Activated T-cell treated with anti-CD3 and anti-CD28 coated beads, Interleukin-2, amount 50 U/mL, for 24 hours (primary cell): Measurements from ENCODE around the gene SIX6.

Experiments
- DNase-seq: peaks from one replicate; pipeline ENCODE4 v3.0.0-alpha.2; 2020
- H3K27ac Mint-ChIP-seq: 2 replicates; pipeline ENCODE4 v1.8.0; 2020; ENCODE audit warnings: mild to moderate bottlenecking, mixed read lengths
- H3K27me3 Mint-ChIP-seq: 2 replicates; pipeline ENCODE4 v1.8.0; 2020; ENCODE audit warnings: mixed read lengths
- H3K36me3 Mint-ChIP-seq: 2 replicates; pipeline ENCODE4 v1.8.0; 2020; ENCODE audit warnings: low read depth, mixed read lengths
- H3K4me1 Mint-ChIP-seq: 2 replicates; pipeline ENCODE4 v1.8.0; 2020; ENCODE audit warnings: low read depth, mixed read lengths
- H3K4me3 Mint-ChIP-seq: 2 replicates; pipeline ENCODE4 v1.8.0; 2020; ENCODE audit warnings: mild to moderate bottlenecking, moderate library complexity, mixed read lengths
- H3K9me3 Mint-ChIP-seq: 2 replicates; pipeline ENCODE4 v1.8.0; 2020; ENCODE audit warnings: mixed read lengths

SIX6 gene

GRCh38 chr14:60561845-60562746 lies 53.1 kb downstream of the SIX6 start:
- peaks cover 15% of the 10 kb centered on the region for H3K27me3 Mint-ChIP-seq
- no peak overlapping the region for H3K27ac Mint-ChIP-seq
- H3K4me1 Mint-ChIP-seq, result no peaks in the 10 kb centered on the region
- H3K4me3 Mint-ChIP-seq, result no peak overlapping the region
- DNase-seq, result no peak
- H3K9me3 Mint-ChIP-seq, result no peaks in the 10 kb centered on the region
- H3K36me3 Mint-ChIP-seq, result no peaks in the 10 kb centered on the region
